ENCODE data around the gene MYOCOS.

DNA sequence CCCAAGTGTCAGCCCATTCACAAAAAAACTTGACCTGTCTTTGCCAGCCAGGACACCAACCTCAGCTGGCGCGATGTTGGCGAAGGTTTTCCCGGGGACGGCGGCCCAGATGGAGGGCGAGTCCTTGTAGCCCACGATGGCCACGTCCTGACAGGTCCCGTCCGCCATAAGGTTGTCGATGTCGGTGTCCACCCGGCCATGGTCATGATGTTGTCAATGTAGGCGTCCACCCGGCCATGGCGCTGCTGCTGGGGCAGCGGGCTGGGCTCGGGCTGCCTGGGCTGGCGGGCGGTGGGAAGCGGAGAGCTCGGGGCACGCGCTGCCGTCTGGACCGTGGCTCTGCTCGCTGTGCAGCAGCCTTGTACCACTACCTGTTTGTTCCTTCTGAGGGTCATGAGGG, 48.7 kb downstream of the MYOCOS start:
- TF ChIP-seq CTCF (IDR thresholded peaks at IDR 0.05; ENCODE audit: low read depth, low read length) (no peak), POLR2A (IDR thresholded peaks at IDR 0.05; ENCODE audit: extremely low read depth, insufficient read length) (no peak), MYC (IDR thresholded peaks at IDR 0.05; ENCODE audit: low read depth, low read length) (no peak)
- TF ChIP-seq, protein P1, sequence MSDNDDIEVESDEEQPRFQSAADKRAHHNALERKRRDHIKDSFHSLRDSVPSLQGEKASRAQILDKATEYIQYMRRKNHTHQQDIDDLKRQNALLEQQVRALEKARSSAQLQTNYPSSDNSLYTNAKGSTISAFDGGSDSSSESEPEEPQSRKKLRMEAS (IDR thresholded peaks at IDR 0.05; ENCODE audit: low read depth, low read length), result no peak

Data from NB4 (cell line).